ENCODE data around the gene VSIG8.

Gene VSIG8

GRCh38 chr1:159860456-159860855, 2.0 kb downstream of the VSIG8 start:
- peaks cover 2% of the 10 kb centered on the region for H3K9me3 ChIP-seq (ENCODE audit: severe bottlenecking)
- DNase-seq = peak; percentile 32

GRCh38 chr1:159859767-159860322, 2.6 kb downstream of the VSIG8 start:
- Histone ChIP-seq H3K27me3 (ENCODE audit: insufficient read depth, low read depth, severe bottlenecking) (peaks cover 97% of the 10 kb centered on the region), H3K4me3 (ENCODE audit: low read depth, low read length) (no peak overlapping the region), H3K9me3 (ENCODE audit: severe bottlenecking) (peaks cover 7% of the 10 kb centered on the region), H3K36me3 (no peaks in the 10 kb centered on the region), H3K27ac (no peak overlapping the region)
- TF ChIP-seq, protein P1, sequence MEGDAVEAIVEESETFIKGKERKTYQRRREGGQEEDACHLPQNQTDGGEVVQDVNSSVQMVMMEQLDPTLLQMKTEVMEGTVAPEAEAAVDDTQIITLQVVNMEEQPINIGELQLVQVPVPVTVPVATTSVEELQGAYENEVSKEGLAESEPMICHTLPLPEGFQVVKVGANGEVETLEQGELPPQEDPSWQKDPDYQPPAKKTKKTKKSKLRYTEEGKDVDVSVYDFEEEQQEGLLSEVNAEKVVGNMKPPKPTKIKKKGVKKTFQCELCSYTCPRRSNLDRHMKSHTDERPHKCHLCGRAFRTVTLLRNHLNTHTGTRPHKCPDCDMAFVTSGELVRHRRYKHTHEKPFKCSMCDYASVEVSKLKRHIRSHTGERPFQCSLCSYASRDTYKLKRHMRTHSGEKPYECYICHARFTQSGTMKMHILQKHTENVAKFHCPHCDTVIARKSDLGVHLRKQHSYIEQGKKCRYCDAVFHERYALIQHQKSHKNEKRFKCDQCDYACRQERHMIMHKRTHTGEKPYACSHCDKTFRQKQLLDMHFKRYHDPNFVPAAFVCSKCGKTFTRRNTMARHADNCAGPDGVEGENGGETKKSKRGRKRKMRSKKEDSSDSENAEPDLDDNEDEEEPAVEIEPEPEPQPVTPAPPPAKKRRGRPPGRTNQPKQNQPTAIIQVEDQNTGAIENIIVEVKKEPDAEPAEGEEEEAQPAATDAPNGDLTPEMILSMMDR (IDR thresholded peaks at IDR 0.05; ENCODE audit: low read depth, low read length) = no peak
- DNase-seq = no peak

More at GRCh38 chr1:159860456-159860855, 2.0 kb downstream of the VSIG8 start:
- no peaks in the 10 kb centered on the region for H3K36me3 ChIP-seq
- no peak overlapping the region for H3K4me3 ChIP-seq (ENCODE audit: low read depth, low read length)
- peaks cover 95% of the 10 kb centered on the region for H3K27me3 ChIP-seq (ENCODE audit: insufficient read depth, low read depth, severe bottlenecking)
- no peak overlapping the region for H3K27ac ChIP-seq
- TF ChIP-seq, protein P1 (IDR thresholded peaks at IDR 0.05; ENCODE audit: low read depth, low read length) = no peak

DNA sequence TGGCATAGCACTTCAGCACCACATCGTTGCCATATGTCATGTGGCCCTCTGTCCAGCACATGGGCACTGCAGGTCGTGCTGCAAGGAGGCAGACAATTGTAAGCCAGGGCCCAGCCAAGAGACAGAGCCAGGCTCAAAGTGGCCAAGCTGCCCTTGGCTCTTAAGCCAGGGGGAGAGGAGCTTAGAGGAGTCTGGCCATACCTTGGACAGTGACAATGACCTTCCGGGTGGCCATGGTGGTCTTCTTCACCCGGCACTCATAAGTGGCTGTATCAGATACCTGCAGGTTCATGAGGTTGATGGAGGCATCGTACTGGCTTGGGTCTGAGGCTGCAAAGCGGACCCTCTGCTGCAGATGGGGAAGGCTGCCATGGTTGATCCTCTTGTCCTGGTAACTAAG, 4.6 kb downstream of the VSIG8 start:
- Histone ChIP-seq H3K27me3 (ENCODE audit: insufficient read depth, low read depth, severe bottlenecking) (peaks cover 93% of the 10 kb centered on the region), H3K36me3 (no peaks in the 10 kb centered on the region), H3K9me3 (ENCODE audit: severe bottlenecking) (peaks cover 8% of the 10 kb centered on the region), H3K27ac (no peak overlapping the region), H3K4me3 (ENCODE audit: low read depth, low read length) (no peak overlapping the region)
- DNase-seq = no peak
- TF ChIP-seq, protein P1 (IDR thresholded peaks at IDR 0.05; ENCODE audit: low read depth, low read length) = no peak

GRCh38 chr1:159856576-159856975, 5.9 kb downstream of the VSIG8 start:
- Histone ChIP-seq H3K36me3 (no peaks in the 10 kb centered on the region), H3K27me3 (ENCODE audit: insufficient read depth, low read depth, severe bottlenecking) (peaks cover 90% of the 10 kb centered on the region), H3K4me3 (ENCODE audit: low read depth, low read length) (no peak overlapping the region), H3K27ac (no peak overlapping the region), H3K9me3 (ENCODE audit: severe bottlenecking) (peaks cover 8% of the 10 kb centered on the region)
- TF ChIP-seq, protein P1 (IDR thresholded peaks at IDR 0.05; ENCODE audit: low read depth, low read length) = no peak
- no peak for DNase-seq

- H3K9me3 ChIP-seq (ENCODE audit: severe bottlenecking) = peaks cover 8% of the 10 kb centered on the region
- DNase-seq = no peak
- H3K27me3 ChIP-seq (ENCODE audit: insufficient read depth, low read depth, severe bottlenecking) = peaks cover 90% of the 10 kb centered on the region
- no peak overlapping the region for H3K27ac ChIP-seq
- TF ChIP-seq, protein P1 (IDR thresholded peaks at IDR 0.05; ENCODE audit: low read depth, low read length) = no peak
- no peaks in the 10 kb centered on the region for H3K36me3 ChIP-seq
- H3K4me3 ChIP-seq (ENCODE audit: low read depth, low read length) = no peak overlapping the region
Measured at GRCh38 chr1:159855709-159856108, 6.7 kb downstream of the VSIG8 start.

DNA sequence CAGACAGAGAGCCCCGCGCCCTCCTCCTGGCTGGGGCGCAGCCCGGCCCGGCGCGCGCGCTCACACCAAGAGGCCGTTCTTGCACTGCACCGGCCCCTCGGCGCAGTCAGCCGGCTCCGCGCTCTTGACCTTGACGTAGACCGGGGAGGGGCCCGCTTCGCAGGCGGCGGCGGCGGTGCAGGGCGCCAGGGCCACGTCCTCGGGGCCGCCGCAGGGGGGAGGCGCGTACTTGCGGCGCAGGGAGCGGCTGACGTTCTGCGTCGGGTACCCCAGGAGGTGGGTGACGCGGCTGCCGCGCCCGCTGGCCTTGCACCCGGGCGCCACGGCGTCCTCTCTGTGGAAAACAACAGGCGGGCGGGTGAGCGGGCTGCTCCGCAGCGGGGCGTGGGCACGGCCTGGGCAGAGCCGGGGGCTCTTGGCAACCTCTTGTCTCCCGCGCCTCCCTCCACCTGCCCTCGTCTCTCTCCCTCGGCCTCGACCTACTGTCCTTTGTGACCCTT, 7.7 kb downstream of the VSIG8 start:
- TF ChIP-seq, protein P1 (IDR thresholded peaks at IDR 0.05; ENCODE audit: low read depth, low read length) = no peak
- peaks cover 8% of the 10 kb centered on the region for H3K9me3 ChIP-seq (ENCODE audit: severe bottlenecking)
- no peaks in the 10 kb centered on the region for H3K36me3 ChIP-seq
- H3K27ac ChIP-seq = no peak overlapping the region
- H3K4me3 ChIP-seq (ENCODE audit: low read depth, low read length) = peak overlapping the region; percentile 35
- DNase-seq = peak; percentile 42
- H3K27me3 ChIP-seq (ENCODE audit: insufficient read depth, low read depth, severe bottlenecking) = peaks cover 90% of the 10 kb centered on the region
